ENCODE data around the gene ELOB.

GRCh38 chr16:2775765-2776499 is 1.1 kb downstream of the ELOB start:
- TF ChIP-seq ZNF274 (IDR thresholded peaks at IDR 0.05; ENCODE audit: borderline replicate concordance, extremely low read depth, low read length), result no peak
- TF ChIP-seq, protein P1, sequence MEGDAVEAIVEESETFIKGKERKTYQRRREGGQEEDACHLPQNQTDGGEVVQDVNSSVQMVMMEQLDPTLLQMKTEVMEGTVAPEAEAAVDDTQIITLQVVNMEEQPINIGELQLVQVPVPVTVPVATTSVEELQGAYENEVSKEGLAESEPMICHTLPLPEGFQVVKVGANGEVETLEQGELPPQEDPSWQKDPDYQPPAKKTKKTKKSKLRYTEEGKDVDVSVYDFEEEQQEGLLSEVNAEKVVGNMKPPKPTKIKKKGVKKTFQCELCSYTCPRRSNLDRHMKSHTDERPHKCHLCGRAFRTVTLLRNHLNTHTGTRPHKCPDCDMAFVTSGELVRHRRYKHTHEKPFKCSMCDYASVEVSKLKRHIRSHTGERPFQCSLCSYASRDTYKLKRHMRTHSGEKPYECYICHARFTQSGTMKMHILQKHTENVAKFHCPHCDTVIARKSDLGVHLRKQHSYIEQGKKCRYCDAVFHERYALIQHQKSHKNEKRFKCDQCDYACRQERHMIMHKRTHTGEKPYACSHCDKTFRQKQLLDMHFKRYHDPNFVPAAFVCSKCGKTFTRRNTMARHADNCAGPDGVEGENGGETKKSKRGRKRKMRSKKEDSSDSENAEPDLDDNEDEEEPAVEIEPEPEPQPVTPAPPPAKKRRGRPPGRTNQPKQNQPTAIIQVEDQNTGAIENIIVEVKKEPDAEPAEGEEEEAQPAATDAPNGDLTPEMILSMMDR (IDR thresholded peaks at IDR 0.05; ENCODE audit: control extremely low read depth in 1 of 3, insufficient read depth in 1 of 3, low read depth in 1 of 3, low read length in 3 of 3), result no peak
